ENCODE results near the gene THSD4. TPM values are rescaled to one million over a fixed set of nuclear protein-coding genes. Genes with fewer than 3 reads are reported as not detected.
A peak's percentile ranks its signal among the peaks of the same experiment; 100 is the strongest.

Gene THSD4
- total RNA-seq, 1 experiment from 2014 or later: 29.0 TPM

- no peaks in the 10 kb centered on the region for H3K9me3 ChIP-seq (ENCODE audit: low read length)
- no peaks in the 10 kb centered on the region for H3K27me3 ChIP-seq (ENCODE audit: low read length)
- intact Hi-C loops (cut with micrococcal nuclease): no loop called here
- no peaks in the 10 kb centered on the region for H4K20me1 ChIP-seq (ENCODE audit: low read length)
- ATAC-seq (no peak), DNase-seq (peak; percentile 0)
- H3K4me3 ChIP-seq (ENCODE audit: low read length): no peak overlapping the region
- no peaks in the 10 kb centered on the region for H3F3A ChIP-seq (ENCODE audit: low read length, unreplicated experiment)
- H3K9ac ChIP-seq (ENCODE audit: low read length): no peak overlapping the region
- POLR2A ChIA-PET (ENCODE audit: unreplicated experiment): no interaction called here
- H2AFZ ChIP-seq (ENCODE audit: low read length): no peak overlapping the region
- CTCF ChIA-PET: no interaction called here
- no peaks in the 10 kb centered on the region for H3K4me1 ChIP-seq (ENCODE audit: insufficient read depth, low read length)
- H3K36me3 ChIP-seq (ENCODE audit: low read depth, low read length): no peaks in the 10 kb centered on the region; the same call in 1 of the 2 replicates
- no peak for TF ChIP-seq EZH2phosphoT487 (IDR thresholded peaks at IDR 0.05; ENCODE audit: borderline replicate concordance, low read length)
- no peak for TF ChIP-seq EZH2 (IDR thresholded peaks at IDR 0.05; ENCODE audit: low read length, unreplicated experiment)
- TF ChIP-seq CTCF (conservative IDR thresholded peaks at IDR 0.05; ENCODE audit: low read depth, low read length): no peak
- H3K79me2 ChIP-seq (ENCODE audit: low read length): no peaks in the 10 kb centered on the region
- no peak overlapping the region for H3K4me2 ChIP-seq (ENCODE audit: low read length)
- H3K27ac ChIP-seq (ENCODE audit: low read length): no peak overlapping the region
- BruUV-seq (replicated peaks): no TSS peak
- no peaks in the 10 kb centered on the region for H3K9me2 ChIP-seq (replicated peaks; ENCODE audit: low read length)
These were observed 299.6 kb downstream of the THSD4 start for GRCh38 chr15:71414853-71415252.

DNA sequence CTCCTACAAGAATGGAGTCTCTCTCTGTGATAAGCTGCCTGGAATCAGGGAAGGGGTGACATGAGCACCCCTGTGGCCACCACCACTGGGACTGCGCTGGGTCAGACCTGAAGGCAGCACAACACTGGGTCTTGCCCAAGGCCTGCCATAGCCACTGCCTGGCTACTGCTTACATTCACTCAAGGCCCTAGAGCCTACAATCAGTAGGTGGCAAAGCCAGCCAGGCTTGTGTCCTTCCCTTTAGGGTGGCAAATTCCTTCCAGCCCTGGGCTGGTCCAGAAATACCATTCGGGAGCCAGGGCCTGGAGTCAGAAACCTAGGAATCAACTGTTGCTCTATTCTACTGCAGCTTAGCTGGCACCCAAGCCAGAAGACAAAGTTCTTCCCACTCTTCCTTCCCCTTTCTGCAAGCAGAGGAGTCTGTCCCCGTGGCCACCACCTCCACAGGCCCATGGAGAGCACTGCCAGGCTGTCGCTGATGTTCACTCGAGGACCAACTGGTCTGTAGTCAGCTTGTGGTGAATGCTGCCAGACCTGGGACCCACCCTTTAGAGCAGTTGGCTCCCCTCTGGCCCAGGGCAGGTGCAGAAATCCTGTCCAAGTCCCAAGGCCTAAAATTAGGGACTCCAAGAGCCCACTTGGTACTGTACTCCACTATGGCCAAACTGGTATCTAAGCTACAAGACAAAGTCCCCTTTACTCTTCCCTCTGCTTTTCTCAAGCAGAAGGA is 307.4 kb downstream of the THSD4 start:
- Histone ChIP-seq H4K20me1 (ENCODE audit: low read length) (no peaks in the 10 kb centered on the region), H3K4me2 (ENCODE audit: low read length) (no peak overlapping the region), H3K4me3 (ENCODE audit: low read length) (no peak overlapping the region), H3K79me2 (ENCODE audit: low read length) (no peaks in the 10 kb centered on the region), H3K4me1 (ENCODE audit: insufficient read depth, low read length) (no peaks in the 10 kb centered on the region), H3K27ac (ENCODE audit: low read length) (no peak overlapping the region), H2AFZ (ENCODE audit: low read length) (no peak overlapping the region), H3K9me3 (ENCODE audit: low read length) (no peaks in the 10 kb centered on the region), H3K36me3 (ENCODE audit: low read depth, low read length) (no peaks in the 10 kb centered on the region), H3K9me2 (replicated peaks; ENCODE audit: low read length) (no peaks in the 10 kb centered on the region), H3K9ac (ENCODE audit: low read length) (no peak overlapping the region), H3F3A (ENCODE audit: low read length, unreplicated experiment) (no peaks in the 10 kb centered on the region), H3K27me3 (ENCODE audit: low read length) (no peaks in the 10 kb centered on the region)
- intact Hi-C loops (cut with micrococcal nuclease): no loop called here
- BruUV-seq (replicated peaks): no TSS peak
- TF ChIP-seq CTCF (conservative IDR thresholded peaks at IDR 0.05; ENCODE audit: low read depth, low read length): no peak
- TF ChIP-seq EZH2phosphoT487 (IDR thresholded peaks at IDR 0.05; ENCODE audit: borderline replicate concordance, low read length): no peak
- TF ChIP-seq EZH2 (IDR thresholded peaks at IDR 0.05; ENCODE audit: low read length, unreplicated experiment): no peak
- ATAC-seq: no peak
- DNase-seq: peak; percentile 0
- POLR2A ChIA-PET (ENCODE audit: unreplicated experiment): no interaction called here
- CTCF ChIA-PET: no interaction called here

DNA sequence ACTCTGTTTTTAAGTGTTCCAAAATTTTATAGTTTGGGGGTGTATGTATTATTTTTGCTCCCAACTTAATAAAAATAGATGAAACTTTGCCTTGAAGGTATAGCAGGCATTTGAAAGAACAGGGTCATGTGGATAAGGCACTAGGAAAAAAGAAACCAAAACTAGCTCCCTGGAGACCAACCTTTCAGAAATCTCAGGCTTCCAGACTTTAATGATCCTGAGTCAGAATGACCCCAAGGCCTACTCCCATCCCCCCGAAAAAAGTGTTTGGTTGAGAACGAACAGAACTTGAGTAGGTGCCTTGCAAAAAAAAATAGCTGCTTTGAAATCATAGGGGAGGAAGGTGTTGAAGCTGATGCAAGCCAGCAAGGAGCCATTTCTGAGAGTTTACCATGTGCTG is 309.5 kb downstream of the THSD4 start:
- CTCF ChIA-PET: no interaction called here
- ATAC-seq: no peak
- TF ChIP-seq EZH2 (IDR thresholded peaks at IDR 0.05; ENCODE audit: low read length, unreplicated experiment) (no peak), CTCF (conservative IDR thresholded peaks at IDR 0.05; ENCODE audit: low read depth, low read length) (no peak), EZH2phosphoT487 (IDR thresholded peaks at IDR 0.05; ENCODE audit: borderline replicate concordance, low read length) (no peak)
- H3K4me1 ChIP-seq (ENCODE audit: insufficient read depth, low read length): no peaks in the 10 kb centered on the region
- H3K4me2 ChIP-seq (ENCODE audit: low read length): no peak overlapping the region
- no peaks in the 10 kb centered on the region for H3K9me2 ChIP-seq (replicated peaks; ENCODE audit: low read length)
- no peak overlapping the region for H3K4me3 ChIP-seq (ENCODE audit: low read length)
- no peaks in the 10 kb centered on the region for H3K36me3 ChIP-seq (ENCODE audit: low read depth, low read length)
- peak; percentile 0 for DNase-seq
- H3K27me3 ChIP-seq (ENCODE audit: low read length): no peaks in the 10 kb centered on the region
- no peaks in the 10 kb centered on the region for H3K9me3 ChIP-seq (ENCODE audit: low read length)
- intact Hi-C loops (cut with micrococcal nuclease): no loop called here
- no peak overlapping the region for H3K9ac ChIP-seq (ENCODE audit: low read length)
- H3F3A ChIP-seq (ENCODE audit: low read length, unreplicated experiment): no peaks in the 10 kb centered on the region
- no peaks in the 10 kb centered on the region for H3K79me2 ChIP-seq (ENCODE audit: low read length)
- BruUV-seq (replicated peaks): no TSS peak
- H3K27ac ChIP-seq (ENCODE audit: low read length): no peak overlapping the region
- POLR2A ChIA-PET (ENCODE audit: unreplicated experiment): no interaction called here
- H2AFZ ChIP-seq (ENCODE audit: low read length): no peak overlapping the region
- H4K20me1 ChIP-seq (ENCODE audit: low read length): no peaks in the 10 kb centered on the region
